Mesothelial cell of epicardium (in vitro differentiated cells): ENCODE measurements around the gene CTNNA2. TPM values are rescaled to one million over a fixed set of nuclear protein-coding genes. Genes with fewer than 3 reads are reported as not detected.

ENCODE experiments used
- DNase-seq, 2 experiments: peaks; one replicate each; pipeline ENCODE4 v3.0.0; 2021; ENCODE audit warnings: low spot score in 2 of 2; ENCODE audit not compliant: unreplicated experiment in 2 of 2
- H3K27ac Mint-ChIP-seq: 2 replicates; pipeline ENCODE4 v1.8.0; 2021; ENCODE audit warnings: mixed read lengths
- H3K27me3 Mint-ChIP-seq: 2 replicates; pipeline ENCODE4 v1.8.0; 2021; ENCODE audit warnings: low read depth, mixed read lengths
- H3K36me3 Mint-ChIP-seq: 2 replicates; pipeline ENCODE4 v1.8.0; 2021; ENCODE audit warnings: mixed read lengths
- H3K4me1 Mint-ChIP-seq: 2 replicates; pipeline ENCODE4 v1.8.0; 2021; ENCODE audit warnings: mixed read lengths
- H3K4me3 Mint-ChIP-seq: 2 replicates; pipeline ENCODE4 v1.8.0; 2021; ENCODE audit warnings: mild to moderate bottlenecking, moderate library complexity, mixed read lengths
- H3K9me3 Mint-ChIP-seq: 2 replicates; pipeline ENCODE4 v1.8.0; 2021; ENCODE audit warnings: mixed read lengths
- CTCF ChIP-seq: fragments of 200-600 bp; sonication (generic); IDR thresholded peaks from one replicate; pipeline ENCODE4 v1.5.0; 2021; ENCODE audit warnings: antibody characterized with exemption; ENCODE audit not compliant: unreplicated experiment
- total RNA-seq: library from RNA; stranded (reverse); gene quantifications from 3 replicates; pipeline ENCODE4 v1.2.1, GENCODE V29; 2021

Gene CTNNA2
- total RNA-seq, 1 donor from 2014 or later: 4.9 TPM

DNA sequence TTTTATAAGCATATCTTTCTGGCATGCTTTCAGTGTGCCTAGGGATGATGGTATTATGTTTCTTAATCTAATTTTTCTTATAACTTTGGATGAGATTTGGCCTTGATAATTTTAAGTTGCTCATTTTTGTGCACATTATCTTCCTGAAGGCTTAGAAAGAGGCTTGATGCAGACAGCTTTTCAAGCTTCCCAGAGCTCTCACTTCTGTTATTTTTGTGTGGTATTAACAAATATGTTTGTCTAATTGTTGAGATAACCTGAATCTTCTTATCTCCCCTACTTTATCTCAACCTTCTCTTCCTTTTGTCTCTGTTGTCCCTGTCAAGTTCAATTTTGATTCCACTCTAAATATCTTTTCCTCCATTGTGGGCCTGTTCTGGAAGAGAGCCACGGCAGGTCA, 904.9 kb downstream of the CTNNA2 start:
- no peak for TF ChIP-seq CTCF
- no peak overlapping the region for H3K27ac Mint-ChIP-seq
- H3K4me3 Mint-ChIP-seq: no peak overlapping the region
- DNase-seq: no peak
- peaks cover 42% of the 10 kb centered on the region for H3K9me3 Mint-ChIP-seq
- H3K36me3 Mint-ChIP-seq: peaks cover 11% of the 10 kb centered on the region
- H3K27me3 Mint-ChIP-seq: no peaks in the 10 kb centered on the region
- no peaks in the 10 kb centered on the region for H3K4me1 Mint-ChIP-seq

DNA sequence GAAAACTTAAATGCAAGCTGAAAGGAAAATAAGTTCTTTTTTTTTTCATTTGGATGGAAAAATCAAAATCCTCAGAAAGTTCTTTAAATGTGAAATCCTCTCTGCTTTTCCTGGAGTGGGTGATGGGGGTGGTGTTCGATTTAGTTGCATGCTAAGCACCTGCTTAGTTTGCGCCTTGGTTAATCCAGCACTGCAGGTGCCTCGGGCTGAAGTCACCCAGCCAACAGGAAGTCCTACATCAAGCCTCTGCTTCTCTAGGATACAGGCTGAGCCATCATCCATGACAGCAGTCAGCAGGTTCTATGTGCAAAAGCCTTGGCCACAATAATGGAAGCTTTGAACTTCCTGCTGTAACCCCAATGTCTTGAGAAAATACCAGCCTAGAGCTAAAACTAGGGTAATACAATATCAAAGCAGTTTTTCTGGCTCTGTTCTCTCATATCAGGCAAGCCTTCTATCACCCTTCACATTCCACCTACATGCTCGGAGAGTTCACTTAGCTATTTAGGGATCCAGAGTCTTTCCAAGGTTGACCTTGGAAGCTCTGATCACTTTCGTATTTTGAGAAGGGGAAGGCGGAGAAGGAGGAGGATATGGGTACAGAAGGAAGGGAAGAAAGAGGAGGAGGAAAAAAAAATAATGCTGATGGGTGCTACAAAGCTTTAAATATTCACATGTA, 907.8 kb downstream of the CTNNA2 start:
- H3K27ac Mint-ChIP-seq: no peak overlapping the region
- H3K27me3 Mint-ChIP-seq: no peaks in the 10 kb centered on the region
- no peaks in the 10 kb centered on the region for H3K4me1 Mint-ChIP-seq
- no peak for TF ChIP-seq CTCF
- no peak for DNase-seq
- no peak overlapping the region for H3K4me3 Mint-ChIP-seq
- peaks cover 13% of the 10 kb centered on the region for H3K9me3 Mint-ChIP-seq
- H3K36me3 Mint-ChIP-seq: no peaks in the 10 kb centered on the region

GRCh38 chr2:80429251-80429650, 916.4 kb downstream of the CTNNA2 start:
- no peak overlapping the region for H3K27ac Mint-ChIP-seq
- no peak for TF ChIP-seq CTCF
- H3K9me3 Mint-ChIP-seq: no peaks in the 10 kb centered on the region
- H3K36me3 Mint-ChIP-seq: no peaks in the 10 kb centered on the region
- DNase-seq: no peak
- H3K27me3 Mint-ChIP-seq: no peaks in the 10 kb centered on the region
- H3K4me3 Mint-ChIP-seq: no peak overlapping the region
- peaks cover 20% of the 10 kb centered on the region for H3K4me1 Mint-ChIP-seq

- DNase-seq: no peak
- H3K27me3 Mint-ChIP-seq: no peaks in the 10 kb centered on the region
Observed at GRCh38 chr2:80437959-80438358, 925.1 kb downstream of the CTNNA2 start.

GRCh38 chr2:80438686-80439085, 925.8 kb downstream of the CTNNA2 start:
- Mint-ChIP-seq H3K4me3 (no peak overlapping the region), H3K27ac (no peak overlapping the region), H3K9me3 (no peaks in the 10 kb centered on the region), H3K4me1 (peaks cover 6% of the 10 kb centered on the region), H3K36me3 (no peaks in the 10 kb centered on the region), H3K27me3 (no peaks in the 10 kb centered on the region)
- no peak for TF ChIP-seq CTCF
- DNase-seq: no peak

More at GRCh38 chr2:80437959-80438358, 925.1 kb downstream of the CTNNA2 start:
- H3K4me1 Mint-ChIP-seq: peaks cover 14% of the 10 kb centered on the region
- H3K36me3 Mint-ChIP-seq: no peaks in the 10 kb centered on the region
- H3K4me3 Mint-ChIP-seq: no peak overlapping the region
- no peak overlapping the region for H3K27ac Mint-ChIP-seq
- H3K9me3 Mint-ChIP-seq: no peaks in the 10 kb centered on the region
- TF ChIP-seq CTCF: no peak
